GM23338 (cell line): Measurements from ENCODE around the gene EMX1.

Experiments
- EZH2 ChIP-seq: fragments of 200-600 bp; sonication (generic); IDR thresholded peaks from one replicate; pipeline ENCODE4 v1.8.0; 2017; ENCODE audit warnings: antibody characterized with exemption, mild to moderate bottlenecking, low read depth; ENCODE audit not compliant: unreplicated experiment
- EZH2phosphoT487 ChIP-seq: fragments of 200-600 bp; sonication (generic); IDR thresholded peaks from one replicate; pipeline ENCODE4 v1.8.1; 2018; ENCODE audit warnings: antibody characterized with exemption; ENCODE audit not compliant: unreplicated experiment
- POLR2AphosphoS5 ChIP-seq: IDR thresholded peaks from 2 replicates; pipeline ENCODE4 v1.6.1; 2016; ENCODE audit warnings: antibody characterized with exemption, low read depth
- REST ChIP-seq: IDR thresholded peaks from one replicate; pipeline ENCODE4 v1.6.1; 2018; ENCODE audit warnings: antibody characterized with exemption; ENCODE audit not compliant: unreplicated experiment
- ZNF114 ChIP-seq: fragments of 250-450 bp; sonication (Bioruptor Pico); IDR thresholded peaks from 2 replicates; pipeline ENCODE4 v1.5.0; 2020; ENCODE audit warnings: mild to moderate bottlenecking, moderate library complexity
- TF ChIP-seq, protein P1 (sequence below), 2 experiments: fragments of 200-600 bp in 1 of 2; sonication (generic) in 1 of 2; conservative IDR thresholded peaks; 2 replicates each; pipeline versions ENCODE4 v1.5.1 to v1.6.1; 2016 to 2017; ENCODE audit warnings: antibody characterized with exemption in 2 of 2, low read depth in 2 of 2, mild to moderate bottlenecking in 2 of 2, moderate library complexity in 1 of 2

GRCh38 chr2:72932045-72932740 is 14.9 kb downstream of the EMX1 start:
- no peak for TF ChIP-seq POLR2AphosphoS5
- TF ChIP-seq, protein P1, sequence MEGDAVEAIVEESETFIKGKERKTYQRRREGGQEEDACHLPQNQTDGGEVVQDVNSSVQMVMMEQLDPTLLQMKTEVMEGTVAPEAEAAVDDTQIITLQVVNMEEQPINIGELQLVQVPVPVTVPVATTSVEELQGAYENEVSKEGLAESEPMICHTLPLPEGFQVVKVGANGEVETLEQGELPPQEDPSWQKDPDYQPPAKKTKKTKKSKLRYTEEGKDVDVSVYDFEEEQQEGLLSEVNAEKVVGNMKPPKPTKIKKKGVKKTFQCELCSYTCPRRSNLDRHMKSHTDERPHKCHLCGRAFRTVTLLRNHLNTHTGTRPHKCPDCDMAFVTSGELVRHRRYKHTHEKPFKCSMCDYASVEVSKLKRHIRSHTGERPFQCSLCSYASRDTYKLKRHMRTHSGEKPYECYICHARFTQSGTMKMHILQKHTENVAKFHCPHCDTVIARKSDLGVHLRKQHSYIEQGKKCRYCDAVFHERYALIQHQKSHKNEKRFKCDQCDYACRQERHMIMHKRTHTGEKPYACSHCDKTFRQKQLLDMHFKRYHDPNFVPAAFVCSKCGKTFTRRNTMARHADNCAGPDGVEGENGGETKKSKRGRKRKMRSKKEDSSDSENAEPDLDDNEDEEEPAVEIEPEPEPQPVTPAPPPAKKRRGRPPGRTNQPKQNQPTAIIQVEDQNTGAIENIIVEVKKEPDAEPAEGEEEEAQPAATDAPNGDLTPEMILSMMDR (conservative IDR thresholded peaks at IDR 0.05; ENCODE audit: low read depth in 2 of 2): no peak
- TF ChIP-seq ZNF114 (CRISPR knock-in tag): no peak
- TF ChIP-seq EZH2: no peak
- TF ChIP-seq REST: no peak
- no peak for TF ChIP-seq EZH2phosphoT487
